Ishikawa (cell line): ENCODE results near the gene PDZD2.

Experiments
- CEBPB ChIP-seq: IDR thresholded peaks from 2 replicates; pipeline ENCODE4 v1.6.1; 2012
- EGR1 ChIP-seq: IDR thresholded peaks from 2 replicates; pipeline ENCODE4 v1.6.1; 2012
- FOXM1 ChIP-seq: IDR thresholded peaks from 2 replicates; pipeline ENCODE4 v1.6.1; 2012; ENCODE audit warnings: low read depth, borderline replicate concordance
- RAD21 ChIP-seq: IDR thresholded peaks from 2 replicates; pipeline ENCODE4 v1.6.1; 2012; ENCODE audit warnings: low read depth
- TAF1 ChIP-seq: IDR thresholded peaks from 2 replicates; pipeline ENCODE4 v1.6.1; 2012; ENCODE audit warnings: low read depth, mild to moderate bottlenecking
- TEAD4 ChIP-seq: IDR thresholded peaks from 2 replicates; pipeline ENCODE4 v1.6.1; 2012
- YY1 ChIP-seq: IDR thresholded peaks from 2 replicates; pipeline ENCODE4 v1.6.1; 2012; ENCODE audit warnings: low read depth
- TF ChIP-seq, protein P1 (sequence below): IDR thresholded peaks from 2 replicates; pipeline ENCODE4 v1.6.1; 2012; ENCODE audit warnings: low read depth, mild to moderate bottlenecking

DNA sequence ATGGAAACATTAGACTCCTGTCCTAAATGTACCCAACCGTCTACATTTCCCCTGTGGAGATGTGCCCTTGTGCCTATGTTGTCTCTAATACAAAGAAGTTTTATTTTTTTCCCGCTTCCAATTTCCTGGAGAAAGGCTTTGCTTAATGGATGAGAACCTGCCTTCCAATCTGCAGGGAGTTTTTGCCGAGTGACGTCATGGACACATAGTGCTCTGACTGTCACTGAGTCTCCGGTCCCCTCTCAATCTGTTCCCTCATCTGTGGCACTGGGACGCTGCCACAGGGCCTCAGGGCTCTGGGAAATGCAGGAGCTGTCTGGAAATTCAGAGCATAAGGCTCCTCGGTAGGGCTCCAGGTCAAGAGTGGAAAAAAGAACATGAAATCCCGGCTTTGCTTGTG lies 144.8 kb downstream of the PDZD2 start:
- TF ChIP-seq, protein P1, sequence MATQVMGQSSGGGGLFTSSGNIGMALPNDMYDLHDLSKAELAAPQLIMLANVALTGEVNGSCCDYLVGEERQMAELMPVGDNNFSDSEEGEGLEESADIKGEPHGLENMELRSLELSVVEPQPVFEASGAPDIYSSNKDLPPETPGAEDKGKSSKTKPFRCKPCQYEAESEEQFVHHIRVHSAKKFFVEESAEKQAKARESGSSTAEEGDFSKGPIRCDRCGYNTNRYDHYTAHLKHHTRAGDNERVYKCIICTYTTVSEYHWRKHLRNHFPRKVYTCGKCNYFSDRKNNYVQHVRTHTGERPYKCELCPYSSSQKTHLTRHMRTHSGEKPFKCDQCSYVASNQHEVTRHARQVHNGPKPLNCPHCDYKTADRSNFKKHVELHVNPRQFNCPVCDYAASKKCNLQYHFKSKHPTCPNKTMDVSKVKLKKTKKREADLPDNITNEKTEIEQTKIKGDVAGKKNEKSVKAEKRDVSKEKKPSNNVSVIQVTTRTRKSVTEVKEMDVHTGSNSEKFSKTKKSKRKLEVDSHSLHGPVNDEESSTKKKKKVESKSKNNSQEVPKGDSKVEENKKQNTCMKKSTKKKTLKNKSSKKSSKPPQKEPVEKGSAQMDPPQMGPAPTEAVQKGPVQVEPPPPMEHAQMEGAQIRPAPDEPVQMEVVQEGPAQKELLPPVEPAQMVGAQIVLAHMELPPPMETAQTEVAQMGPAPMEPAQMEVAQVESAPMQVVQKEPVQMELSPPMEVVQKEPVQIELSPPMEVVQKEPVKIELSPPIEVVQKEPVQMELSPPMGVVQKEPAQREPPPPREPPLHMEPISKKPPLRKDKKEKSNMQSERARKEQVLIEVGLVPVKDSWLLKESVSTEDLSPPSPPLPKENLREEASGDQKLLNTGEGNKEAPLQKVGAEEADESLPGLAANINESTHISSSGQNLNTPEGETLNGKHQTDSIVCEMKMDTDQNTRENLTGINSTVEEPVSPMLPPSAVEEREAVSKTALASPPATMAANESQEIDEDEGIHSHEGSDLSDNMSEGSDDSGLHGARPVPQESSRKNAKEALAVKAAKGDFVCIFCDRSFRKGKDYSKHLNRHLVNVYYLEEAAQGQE: no peak
- no peak for TF ChIP-seq TAF1
- TF ChIP-seq EGR1: no peak
- no peak for TF ChIP-seq CEBPB
- TF ChIP-seq TEAD4: no peak
- TF ChIP-seq FOXM1: no peak
- TF ChIP-seq YY1: no peak
- no peak for TF ChIP-seq RAD21
